ENCODE data around the gene LRRC2. TPM values are rescaled to one million over a fixed set of nuclear protein-coding genes. Genes with fewer than 3 reads are reported as not detected.

LRRC2 gene
- total and polyA plus RNA-seq, 2 donors (not counting 3 experiments of a cell fraction or from before 2014, with no cell fraction given), result 0.14 to 0.73 TPM

DNA sequence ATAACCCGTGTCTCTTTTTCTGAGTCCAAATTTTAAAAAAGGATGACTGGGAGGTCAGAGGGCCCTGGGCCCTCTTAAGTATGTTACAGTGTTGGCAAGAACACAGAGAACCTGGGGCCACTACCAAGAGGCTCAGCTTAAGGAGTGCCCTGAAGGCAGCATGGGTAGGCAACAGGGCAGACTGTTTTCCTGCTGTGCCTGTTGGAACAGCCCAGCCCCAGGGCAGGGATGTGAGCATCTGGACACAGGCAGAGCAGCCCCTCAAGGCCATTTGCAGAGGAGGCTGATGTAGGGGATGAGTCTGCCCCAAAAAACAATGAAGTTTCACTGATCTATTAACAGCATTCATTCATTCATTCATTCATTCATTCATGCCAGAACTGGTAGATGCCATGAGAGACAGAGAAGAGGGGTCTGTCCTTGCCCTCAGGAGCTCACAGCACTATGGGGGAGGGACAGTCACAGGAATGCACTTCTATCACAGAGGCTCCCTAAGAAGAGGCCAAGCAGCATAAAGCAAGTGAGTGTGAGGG lies 99.2 kb downstream of the LRRC2 start:
- Histone ChIP-seq H3K36me3 (ENCODE audit: control insufficient read depth in 2 of 2, extremely low read depth in 1 of 2, insufficient read depth in 2 of 2, low read length in 2 of 2) (no peaks in the 10 kb centered on the region), H3K4me2 (ENCODE audit: insufficient read depth, low read length) (no peak overlapping the region), H3K79me2 (ENCODE audit: control insufficient read depth, insufficient read depth, low read length) (no peaks in the 10 kb centered on the region), H3K9ac (replicated peaks; ENCODE audit: extremely low read depth, insufficient read depth, low read length) (no peak overlapping the region), H3K27me3 (ENCODE audit: control insufficient read depth in 2 of 2, insufficient read depth in 2 of 2, low read length in 2 of 2) (no peaks in the 10 kb centered on the region), H4K20me1 (replicated peaks; ENCODE audit: control insufficient read depth, extremely low read depth, insufficient read depth, low read length) (no peaks in the 10 kb centered on the region), H3K27ac (ENCODE audit: insufficient read depth, low read depth, low read length) (no peak overlapping the region), H3K9me3 (replicated peaks; ENCODE audit: control insufficient read depth, insufficient read depth, low read length) (no peaks in the 10 kb centered on the region), H3K4me3 (replicated peaks in 1 of 3; ENCODE audit: insufficient read depth in 1 of 3, low read depth in 1 of 3, low read length in 3 of 3) (no peak overlapping the region), H3K4me1 (ENCODE audit: control insufficient read depth, extremely low read depth, insufficient read depth, low read length) (no peaks in the 10 kb centered on the region), H2AFZ (ENCODE audit: low read depth, low read length) (no peak overlapping the region), H3K9me1 (replicated peaks; ENCODE audit: control insufficient read depth, extremely low read depth, insufficient read depth, low read length) (no peaks in the 10 kb centered on the region)
- dilution Hi-C loops (cut with MboI; ENCODE audit: extremely low pct_ligation_motif_present, low sequenced_read_pairs), result no loop called here
- FAIRE-seq (no peak), DNase-seq (ENCODE audit: low read depth, low spot score) (no peak)
- TF ChIP-seq EZH2 (IDR thresholded peaks at IDR 0.05; ENCODE audit: borderline replicate concordance, low read depth, low read length, severe bottlenecking) (no peak), MYC (IDR thresholded peaks at IDR 0.05; ENCODE audit: low read depth, low read length) (no peak), POLR2A (IDR thresholded peaks at IDR 0.05; ENCODE audit: low read depth, low read length) (no peak), POLR2AphosphoS5 (IDR thresholded peaks at IDR 0.05; ENCODE audit: insufficient read depth, low read depth, low read length) (no peak), GATA2 (IDR thresholded peaks at IDR 0.05; ENCODE audit: insufficient read depth, insufficient read length, low read depth, low read length) (no peak), JUN (IDR thresholded peaks at IDR 0.05; ENCODE audit: borderline replicate concordance, insufficient read depth, insufficient read length, low read depth) (no peak), FOS (IDR thresholded peaks at IDR 0.05; ENCODE audit: borderline replicate concordance, insufficient read depth, low read length) (no peak)
- TF ChIP-seq, protein P1, sequence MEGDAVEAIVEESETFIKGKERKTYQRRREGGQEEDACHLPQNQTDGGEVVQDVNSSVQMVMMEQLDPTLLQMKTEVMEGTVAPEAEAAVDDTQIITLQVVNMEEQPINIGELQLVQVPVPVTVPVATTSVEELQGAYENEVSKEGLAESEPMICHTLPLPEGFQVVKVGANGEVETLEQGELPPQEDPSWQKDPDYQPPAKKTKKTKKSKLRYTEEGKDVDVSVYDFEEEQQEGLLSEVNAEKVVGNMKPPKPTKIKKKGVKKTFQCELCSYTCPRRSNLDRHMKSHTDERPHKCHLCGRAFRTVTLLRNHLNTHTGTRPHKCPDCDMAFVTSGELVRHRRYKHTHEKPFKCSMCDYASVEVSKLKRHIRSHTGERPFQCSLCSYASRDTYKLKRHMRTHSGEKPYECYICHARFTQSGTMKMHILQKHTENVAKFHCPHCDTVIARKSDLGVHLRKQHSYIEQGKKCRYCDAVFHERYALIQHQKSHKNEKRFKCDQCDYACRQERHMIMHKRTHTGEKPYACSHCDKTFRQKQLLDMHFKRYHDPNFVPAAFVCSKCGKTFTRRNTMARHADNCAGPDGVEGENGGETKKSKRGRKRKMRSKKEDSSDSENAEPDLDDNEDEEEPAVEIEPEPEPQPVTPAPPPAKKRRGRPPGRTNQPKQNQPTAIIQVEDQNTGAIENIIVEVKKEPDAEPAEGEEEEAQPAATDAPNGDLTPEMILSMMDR (IDR thresholded peaks at IDR 0.05; ENCODE audit: extremely low read depth in 1 of 2, insufficient read depth in 1 of 2, low read depth in 1 of 2, low read length in 2 of 2), result no peak
- TF ChIP-seq, protein P2, sequence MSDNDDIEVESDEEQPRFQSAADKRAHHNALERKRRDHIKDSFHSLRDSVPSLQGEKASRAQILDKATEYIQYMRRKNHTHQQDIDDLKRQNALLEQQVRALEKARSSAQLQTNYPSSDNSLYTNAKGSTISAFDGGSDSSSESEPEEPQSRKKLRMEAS (IDR thresholded peaks at IDR 0.05; ENCODE audit: insufficient read depth, insufficient read length), result no peak
- CTCF ChIA-PET, result interaction anchor here (1.3 kb wide), 1 partner anchor 21 kb away, joined by 3 read pairs; no protein-coding TSS in a partner anchor
- POLR2A ChIA-PET, result no interaction called here
- no TSS peak for BruUV-seq (replicated peaks)
- intact Hi-C loops (cut with micrococcal nuclease), result no loop called here
